GM19351 (cell line): ENCODE measurements around the gene NDUFAF2.
"Not testable (repeated sequence)": the region's sequence is repeated elsewhere in the genome, so short reads cannot be mapped to it uniquely, and the experiment has no call there.

Experiments
- ATAC-seq: cut with Tn5 transposase; IDR thresholded peaks from one replicate; pipeline ENCODE4 v1.9.1; 2021; ENCODE audit warnings: mild to moderate bottlenecking, moderate library complexity; ENCODE audit not compliant: unreplicated experiment

NDUFAF2 gene

GRCh38 chr5:61168951-61169350 lies 223.9 kb downstream of the NDUFAF2 start:
- no peak for ATAC-seq

GRCh38 chr5:61171479-61171878 lies 226.5 kb downstream of the NDUFAF2 start:
- no peak for ATAC-seq

- no peak for ATAC-seq
Measured at GRCh38 chr5:61176631-61177030, 231.6 kb downstream of the NDUFAF2 start.

- no peak for ATAC-seq
Measured at GRCh38 chr5:61177070-61177469, 232.1 kb downstream of the NDUFAF2 start.

GRCh38 chr5:61177716-61178115 lies 232.7 kb downstream of the NDUFAF2 start:
- peak; percentile 98 for ATAC-seq

- ATAC-seq: no peak
Measured at GRCh38 chr5:61178702-61179101, 233.7 kb downstream of the NDUFAF2 start.

GRCh38 chr5:61180886-61181285 lies 235.9 kb downstream of the NDUFAF2 start:
- ATAC-seq: no peak

- ATAC-seq: no peak
Measured at GRCh38 chr5:61182449-61182848, 237.4 kb downstream of the NDUFAF2 start.

- no peak for ATAC-seq
Measured at GRCh38 chr5:61183538-61183937, 238.5 kb downstream of the NDUFAF2 start.

- no peak for ATAC-seq
Measured at GRCh38 chr5:61184708-61185107, 239.7 kb downstream of the NDUFAF2 start.

GRCh38 chr5:61186634-61187033 lies 241.6 kb downstream of the NDUFAF2 start:
- no peak for ATAC-seq

GRCh38 chr5:61187352-61187751 lies 242.3 kb downstream of the NDUFAF2 start:
- ATAC-seq: not testable (repeated sequence)

GRCh38 chr5:61187826-61188225 lies 242.8 kb downstream of the NDUFAF2 start:
- ATAC-seq: not testable (repeated sequence)

- ATAC-seq: no peak
Measured at GRCh38 chr5:61198606-61199005, 253.6 kb downstream of the NDUFAF2 start.

GRCh38 chr5:61200582-61201155 lies 255.7 kb downstream of the NDUFAF2 start:
- ATAC-seq: peak; percentile 44

- ATAC-seq: peak; percentile 77
Measured at GRCh38 chr5:61202213-61202612, 257.2 kb downstream of the NDUFAF2 start.
